Spleen (tissue), 11 donors: ENCODE data around the gene FAM177B. TPM values are rescaled to one million over a fixed set of nuclear protein-coding genes. Genes with fewer than 3 reads are reported as not detected.
A peak's percentile ranks its signal among the peaks of the same experiment; 100 is the strongest.

Experiments used
- DNase-seq: peaks from one replicate; pipeline ENCODE4 v3.0.0-alpha.2; 2020
- H3K27ac ChIP-seq, 8 donors: fragments of 200-600 bp; sonication (generic) in 7 of 8; 1 replicate in 4 of 8; 2 replicates in 4 of 8; pipeline versions ENCODE4 v1.5.0 to v1.8.0; 2016 to 2021; ENCODE audit warnings: inconsistent platforms in 4 of 8, mild to moderate bottlenecking in 4 of 8, moderate library complexity in 1 of 8
- H3K27me3 ChIP-seq, 7 donors: fragments of 200-600 bp; sonication (generic) in 6 of 7; replicated peaks in 1 of 7; 1 replicate in 4 of 7; 2 replicates in 3 of 7; pipeline versions ENCODE4 v1.5.0 to v1.8.0; 2016 to 2021; ENCODE audit warnings: inconsistent platforms in 3 of 7, mild to moderate bottlenecking in 1 of 7
- H3K36me3 ChIP-seq, 6 donors: fragments of 200-600 bp; sonication (generic) in 5 of 6; 1 replicate in 4 of 6; 2 replicates in 2 of 6; pipeline versions ENCODE4 v1.5.0 to v1.8.0; 2016 to 2021; ENCODE audit warnings: inconsistent platforms in 2 of 6
- H3K4me1 ChIP-seq, 6 donors: fragments of 200-600 bp; sonication (generic) in 5 of 6; 1 replicate in 3 of 6; 2 replicates in 3 of 6; pipeline versions ENCODE4 v1.5.0 to v1.8.0; 2016 to 2021; ENCODE audit warnings: inconsistent platforms in 3 of 6
- H3K4me3 ChIP-seq, 8 donors: fragments of 200-600 bp; sonication (generic) in 7 of 8; 1 replicate in 4 of 8; 2 replicates in 4 of 8; pipeline versions ENCODE4 v1.5.0 to v1.8.0; 2016 to 2021; ENCODE audit warnings: inconsistent platforms in 4 of 8, mild to moderate bottlenecking in 4 of 8, moderate library complexity in 2 of 8
- H3K9me3 ChIP-seq, 8 donors: fragments of 200-600 bp; sonication (generic) in 7 of 8; 1 replicate in 4 of 8; 2 replicates in 4 of 8; pipeline versions ENCODE4 v1.5.0 to v1.8.0; 2016 to 2021; ENCODE audit warnings: inconsistent platforms in 4 of 8
- CTCF ChIP-seq, 11 experiments: fragments of 200-600 bp in 7 of 11; fragments of 450-650 bp in 4 of 11; sonication (generic) in 4 of 11; IDR thresholded peaks in 8 of 11; conservative IDR thresholded peaks in 3 of 11; 1 replicate in 7 of 11; 2 replicates in 4 of 11; pipeline versions ENCODE4 v1.4.0 to v1.8.0; 2016 to 2021; ENCODE audit warnings: antibody characterized with exemption in 11 of 11, inconsistent platforms in 4 of 11, mild to moderate bottlenecking in 1 of 11
- POLR2A ChIP-seq, 3 donors: fragments of 450-650 bp; IDR thresholded peaks; one replicate each; pipeline ENCODE4 v1.5.1; 2017; ENCODE audit warnings: antibody characterized with exemption in 3 of 3, mild to moderate bottlenecking in 1 of 3
- POLR2AphosphoS5 ChIP-seq, 3 donors: sonication (generic); formaldehyde crosslinking; IDR thresholded peaks; one replicate each; pipeline ENCODE4 v1.5.1; 2017; ENCODE audit warnings: antibody characterized with exemption in 3 of 3
- WGBS, 5 donors: extraction: QIAGEN DNeasy Blood & Tissue Kit in 3 of 5; methylation state at CpG; one replicate each; pipeline versions ENCODE4 v1.1.5 to v1.1.7; 2013 to 2018; 5-methylcytosine and 5-hydroxymethylcytosine counted together
- intact Hi-C: fragments of 100-400 bp; cut with DNase I; formaldehyde crosslinking; loops from one replicate; pipeline ENCODE4 v1.15.0; 2023; ENCODE audit warnings: low total_unique reads
- polyA plus RNA-seq, 3 donors: library from polyadenylated mRNA; stranded (reverse); fragments of 200-250 nt; gene quantifications; one replicate each; pipeline ENCODE4 v1.2.1, GENCODE V29; 2013
- total RNA-seq, 7 donors: library from RNA; depleted of rRNA in 3 of 7; stranded (reverse); fragments of >200 nt in 3 of 7; fragmentation: NEBNext Ultra II Directional in 4 of 7; extraction: Animal tissue kit (Norgen Biotek cat#: 25700) in 4 of 7; gene quantifications; one replicate each; pipeline versions ENCODE4 v1.1.0 to v1.2.1, GENCODE V29; 2016 to 2021
- donor health status: healthy with polysubstance abuse.
- donor health status: DM: no; HTN: no; CAD: no; lungs with moderate emphysema.
- donor health status: DM: no; HTN: no; CAD: no.
- donor health status: Bipolar disorder and iron deficiency.
- donor health status: healthy.
- donor health status: DM: no; HTN: no; CAD: no.
- donor health status: DM: yes; HTN: yes; CAD: no.

The FAM177B gene
- total and polyA plus RNA-seq, 10 donors, result 0.91 to 19.1 (median 6.8) TPM

GRCh38 chr1:222749927-222750326, 12.9 kb downstream of the FAM177B start:
- no peaks in the 10 kb centered on the region for H3K27me3 ChIP-seq
- peaks cover 0 to 32% (median 12%) of the 10 kb centered on the region in 6 donors for H3K4me1 ChIP-seq
- H3K9me3 ChIP-seq, result no peaks in the 10 kb centered on the region
- no peak for DNase-seq
- peak overlapping the region in 3 of 8 donors; percentile 14 to 45 (median 27) for H3K27ac ChIP-seq
- no peak overlapping the region for H3K4me3 ChIP-seq
- intact Hi-C loops, result no loop called here
- TF ChIP-seq CTCF (IDR thresholded peaks at IDR 0.05 in 8 of 11, conservative IDR thresholded peaks at IDR 0.05 in 3 of 11), result no peak
- H3K36me3 ChIP-seq, result no peaks in the 10 kb centered on the region

DNA sequence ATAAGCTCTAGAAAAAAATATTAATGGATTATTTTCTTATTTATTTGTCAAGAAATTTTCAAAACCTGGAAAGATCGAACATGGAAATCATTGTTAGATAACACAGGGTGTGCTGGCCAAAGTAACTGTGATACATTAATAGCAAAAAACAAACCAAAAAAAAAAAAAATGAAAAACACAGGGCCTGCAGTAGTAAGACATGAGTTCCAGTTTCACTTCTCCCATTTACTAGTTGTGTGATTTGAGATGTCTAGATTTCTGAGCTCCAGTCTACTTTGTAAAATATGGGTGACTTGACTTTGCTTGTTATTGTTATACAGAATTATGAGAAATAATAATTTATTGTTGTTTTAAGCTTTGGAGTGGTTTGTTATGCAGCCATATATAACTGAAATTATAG, 13.6 kb downstream of the FAM177B start:
- peak overlapping the region in 5 of 8 donors; percentile 18 to 66 (median 40) for H3K27ac ChIP-seq
- TF ChIP-seq POLR2A (IDR thresholded peaks at IDR 0.05), result no peak
- no peak for TF ChIP-seq POLR2AphosphoS5 (IDR thresholded peaks at IDR 0.05)
- TF ChIP-seq CTCF (IDR thresholded peaks at IDR 0.05 in 8 of 11, conservative IDR thresholded peaks at IDR 0.05 in 3 of 11), result no peak
- no peaks in the 10 kb centered on the region for H3K27me3 ChIP-seq
- 67 to 87% (median 82%) methylated on average over 1 of the region's 1 CpG for WGBS, 5 donors
- H3K4me3 ChIP-seq, result no peak overlapping the region
- peaks cover 0 to 34% (median 12%) of the 10 kb centered on the region in 6 donors for H3K4me1 ChIP-seq
- H3K36me3 ChIP-seq, result no peaks in the 10 kb centered on the region
- no peak for DNase-seq
- no peaks in the 10 kb centered on the region for H3K9me3 ChIP-seq
- intact Hi-C loops, result no loop called here

- Histone ChIP-seq H3K27me3 (no peaks in the 10 kb centered on the region), H3K4me1 (peaks cover 0 to 34% (median 12%) of the 10 kb centered on the region in 6 donors), H3K36me3 (no peaks in the 10 kb centered on the region), H3K9me3 (no peaks in the 10 kb centered on the region), H3K4me3 (no peak overlapping the region), H3K27ac (peak overlapping the region in 5 of 8 donors; percentile 18 to 66 (median 40))
- intact Hi-C loops, result no loop called here
- 78 to 84% (median 79%) methylated on average over 3 of the region's 3 CpGs for WGBS, 5 donors
- no peak for DNase-seq
- TF ChIP-seq POLR2AphosphoS5 (IDR thresholded peaks at IDR 0.05), result no peak
- TF ChIP-seq POLR2A (IDR thresholded peaks at IDR 0.05), result no peak
- no peak for TF ChIP-seq CTCF (IDR thresholded peaks at IDR 0.05 in 8 of 11, conservative IDR thresholded peaks at IDR 0.05 in 3 of 11)
Measured at GRCh38 chr1:222751255-222751654, 14.3 kb downstream of the FAM177B start.

GRCh38 chr1:222754366-222755139, 17.6 kb downstream of the FAM177B start:
- TF ChIP-seq CTCF (IDR thresholded peaks at IDR 0.05 in 8 of 11, conservative IDR thresholded peaks at IDR 0.05 in 3 of 11), result no peak
- no peak for TF ChIP-seq POLR2AphosphoS5 (IDR thresholded peaks at IDR 0.05)
- no peak for TF ChIP-seq POLR2A (IDR thresholded peaks at IDR 0.05)
- Histone ChIP-seq H3K4me1 (peaks cover 0 to 38% (median 12%) of the 10 kb centered on the region in 6 donors), H3K27me3 (no peaks in the 10 kb centered on the region), H3K9me3 (no peaks in the 10 kb centered on the region), H3K36me3 (no peaks in the 10 kb centered on the region), H3K4me3 (no peak overlapping the region), H3K27ac (no peak overlapping the region)
- WGBS, 5 donors, result 65 to 75% (median 71%) methylated on average over 10 of the region's 10 CpGs
- DNase-seq, result no peak
- intact Hi-C loops, result no loop called here
